Measurements from ENCODE around the gene ACTR3. TPM values are rescaled to one million over a fixed set of nuclear protein-coding genes. Genes with fewer than 3 reads are reported as not detected.

The ACTR3 gene
- total RNA-seq, 1 experiment from 2014 or later, result 197 TPM

- BruUV-seq (replicated peaks), result no TSS peak
- Histone ChIP-seq H3K9ac (ENCODE audit: low read length) (no peak overlapping the region), H3K79me2 (ENCODE audit: low read length) (no peaks in the 10 kb centered on the region), H3K4me3 (ENCODE audit: low read length) (no peak overlapping the region), H3K9me2 (replicated peaks; ENCODE audit: low read length) (no peaks in the 10 kb centered on the region), H3K4me1 (ENCODE audit: insufficient read depth, low read length) (no peaks in the 10 kb centered on the region), H3K27ac (ENCODE audit: low read length) (no peak overlapping the region), H3K4me2 (ENCODE audit: low read length) (no peak overlapping the region), H4K20me1 (ENCODE audit: low read length) (no peaks in the 10 kb centered on the region), H3K36me3 (ENCODE audit: low read depth, low read length) (no peaks in the 10 kb centered on the region), H3K27me3 (ENCODE audit: low read length) (no peaks in the 10 kb centered on the region), H3F3A (ENCODE audit: low read length, unreplicated experiment) (no peaks in the 10 kb centered on the region), H3K9me3 (ENCODE audit: low read length) (no peaks in the 10 kb centered on the region), H2AFZ (ENCODE audit: low read length) (no peak overlapping the region)
- intact Hi-C loops (cut with micrococcal nuclease), result no loop called here
- DNase-seq (no peak), ATAC-seq (no peak)
- TF ChIP-seq, protein P1, sequence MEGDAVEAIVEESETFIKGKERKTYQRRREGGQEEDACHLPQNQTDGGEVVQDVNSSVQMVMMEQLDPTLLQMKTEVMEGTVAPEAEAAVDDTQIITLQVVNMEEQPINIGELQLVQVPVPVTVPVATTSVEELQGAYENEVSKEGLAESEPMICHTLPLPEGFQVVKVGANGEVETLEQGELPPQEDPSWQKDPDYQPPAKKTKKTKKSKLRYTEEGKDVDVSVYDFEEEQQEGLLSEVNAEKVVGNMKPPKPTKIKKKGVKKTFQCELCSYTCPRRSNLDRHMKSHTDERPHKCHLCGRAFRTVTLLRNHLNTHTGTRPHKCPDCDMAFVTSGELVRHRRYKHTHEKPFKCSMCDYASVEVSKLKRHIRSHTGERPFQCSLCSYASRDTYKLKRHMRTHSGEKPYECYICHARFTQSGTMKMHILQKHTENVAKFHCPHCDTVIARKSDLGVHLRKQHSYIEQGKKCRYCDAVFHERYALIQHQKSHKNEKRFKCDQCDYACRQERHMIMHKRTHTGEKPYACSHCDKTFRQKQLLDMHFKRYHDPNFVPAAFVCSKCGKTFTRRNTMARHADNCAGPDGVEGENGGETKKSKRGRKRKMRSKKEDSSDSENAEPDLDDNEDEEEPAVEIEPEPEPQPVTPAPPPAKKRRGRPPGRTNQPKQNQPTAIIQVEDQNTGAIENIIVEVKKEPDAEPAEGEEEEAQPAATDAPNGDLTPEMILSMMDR (conservative IDR thresholded peaks at IDR 0.05; ENCODE audit: low read depth, low read length), result peak; percentile 53
- no peak for TF ChIP-seq EZH2phosphoT487 (IDR thresholded peaks at IDR 0.05; ENCODE audit: borderline replicate concordance, low read length)
- POLR2A ChIA-PET (ENCODE audit: unreplicated experiment), result no interaction called here
- CTCF ChIA-PET, result no interaction called here
Observed at GRCh38 chr2:113979191-113980128, 89.6 kb downstream of the ACTR3 start.

DNA sequence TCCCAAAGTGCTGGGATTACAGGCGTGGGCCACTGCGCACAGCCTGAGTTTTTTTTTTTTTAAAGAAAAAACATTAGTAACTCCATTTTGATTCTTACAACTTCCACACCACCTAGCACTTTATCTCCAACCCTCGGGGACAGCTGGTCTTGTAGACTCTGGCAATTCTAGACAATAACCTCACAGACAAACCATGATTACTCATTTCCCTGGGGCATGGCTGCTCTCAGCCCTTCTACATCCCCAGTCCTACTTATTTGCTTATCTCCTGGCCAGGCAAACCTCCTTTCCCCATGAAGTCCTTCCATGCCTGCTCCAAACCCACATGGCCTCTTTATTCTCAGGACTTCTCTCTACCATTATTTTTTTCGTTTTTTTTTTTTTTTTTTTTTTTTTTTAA lies 91.1 kb downstream of the ACTR3 start:
- Histone ChIP-seq H3K4me3 (ENCODE audit: low read length) (no peak overlapping the region), H4K20me1 (ENCODE audit: low read length) (no peaks in the 10 kb centered on the region), H3K27ac (ENCODE audit: low read length) (no peak overlapping the region), H3K4me2 (ENCODE audit: low read length) (no peak overlapping the region), H3K4me1 (ENCODE audit: insufficient read depth, low read length) (no peaks in the 10 kb centered on the region), H3K9me3 (ENCODE audit: low read length) (no peaks in the 10 kb centered on the region), H3K9ac (ENCODE audit: low read length) (no peak overlapping the region), H3F3A (ENCODE audit: low read length, unreplicated experiment) (no peaks in the 10 kb centered on the region), H3K79me2 (ENCODE audit: low read length) (no peaks in the 10 kb centered on the region), H2AFZ (ENCODE audit: low read length) (no peak overlapping the region), H3K27me3 (ENCODE audit: low read length) (no peaks in the 10 kb centered on the region), H3K36me3 (ENCODE audit: low read depth, low read length) (no peaks in the 10 kb centered on the region), H3K9me2 (replicated peaks; ENCODE audit: low read length) (no peaks in the 10 kb centered on the region)
- CTCF ChIA-PET, result no interaction called here
- POLR2A ChIA-PET (ENCODE audit: unreplicated experiment), result no interaction called here
- intact Hi-C loops (cut with micrococcal nuclease), result no loop called here
- no peak for ATAC-seq
- BruUV-seq (replicated peaks), result no TSS peak
- peak; percentile 20 for DNase-seq
- TF ChIP-seq, protein P1 (conservative IDR thresholded peaks at IDR 0.05; ENCODE audit: low read depth, low read length), result no peak
- TF ChIP-seq EZH2phosphoT487 (IDR thresholded peaks at IDR 0.05; ENCODE audit: borderline replicate concordance, low read length) (no peak), EZH2 (IDR thresholded peaks at IDR 0.05; ENCODE audit: low read length, unreplicated experiment) (no peak)

Measured in PC-3 (cell line).